CD8-positive, alpha-beta memory T cell (primary cell): ENCODE data around the gene WNT11. TPM values are rescaled to one million over a fixed set of nuclear protein-coding genes. Genes with fewer than 3 reads are reported as not detected.

ENCODE experiments used
- CTCF ChIA-PET: fragments of 350-600 bp; sonication (Branson Sonifier 250); formaldehyde crosslinking; loops from one replicate; lab custom pipeline; 2021; ENCODE audit warnings: antibody characterized with exemption; lab: Charles Lee
- POLR2A ChIA-PET: fragments of 350-600 bp; sonication (Branson Sonifier 250); formaldehyde crosslinking; loops from one replicate; lab custom pipeline; 2021; ENCODE audit warnings: antibody characterized with exemption; lab: Charles Lee
- DNase-seq, 5 donors: peaks; one replicate each; pipeline versions ENCODE4 v3.0.0 to v3.0.0-alpha.2; 2020 to 2022; ENCODE audit warnings: mixed read lengths in 1 of 5
- H3K27ac ChIP-seq: one replicate; pipeline ENCODE4 v1.7.0; 2013; ENCODE audit warnings: low read depth, mild to moderate bottlenecking, low read length, moderate library complexity
- H3K27me3 ChIP-seq: 2 replicates; pipeline ENCODE4 v1.7.0; 2013; ENCODE audit warnings: low read length, mild to moderate bottlenecking; ENCODE audit not compliant: insufficient read depth, poor library complexity, severe bottlenecking
- H3K36me3 ChIP-seq: 2 replicates; pipeline ENCODE4 v1.7.0; 2013; ENCODE audit warnings: mild to moderate bottlenecking, low read length, moderate library complexity; ENCODE audit not compliant: insufficient read depth
- H3K4me1 ChIP-seq: 2 replicates; pipeline ENCODE4 v1.7.0; 2013; ENCODE audit warnings: mild to moderate bottlenecking, low read length, moderate library complexity; ENCODE audit not compliant: insufficient read depth
- H3K4me3 ChIP-seq: 2 replicates; pipeline ENCODE4 v1.7.0; 2013; ENCODE audit warnings: mild to moderate bottlenecking, low read length
- H3K9me3 ChIP-seq: 2 replicates; pipeline ENCODE4 v1.7.0; 2013; ENCODE audit warnings: mild to moderate bottlenecking, low read length
- H3K27ac Mint-ChIP-seq, 8 donors: one replicate each; pipeline ENCODE4 v1.8.0; 2020 to 2021; ENCODE audit warnings: mixed read lengths in 8 of 8, mild to moderate bottlenecking in 6 of 8, inconsistent platforms in 3 of 8, moderate library complexity in 3 of 8
- H3K27me3 Mint-ChIP-seq, 2 donors: one replicate each; pipeline ENCODE4 v1.8.0; 2020 to 2021; ENCODE audit warnings: mixed read lengths in 2 of 2, mild to moderate bottlenecking in 1 of 2, moderate library complexity in 1 of 2
- H3K36me3 Mint-ChIP-seq, 3 donors: one replicate each; pipeline ENCODE4 v1.8.0; 2020 to 2021; ENCODE audit warnings: mixed read lengths in 3 of 3, inconsistent platforms in 1 of 3, mild to moderate bottlenecking in 1 of 3
- H3K4me1 Mint-ChIP-seq, 3 donors: one replicate each; pipeline ENCODE4 v1.8.0; 2020 to 2021; ENCODE audit warnings: mixed read lengths in 3 of 3, inconsistent platforms in 1 of 3, mild to moderate bottlenecking in 1 of 3
- H3K4me3 Mint-ChIP-seq, 7 donors: one replicate each; pipeline ENCODE4 v1.8.0; 2020 to 2021; ENCODE audit warnings: mixed read lengths in 7 of 7, mild to moderate bottlenecking in 6 of 7, moderate library complexity in 4 of 7, inconsistent platforms in 2 of 7
- H3K9me3 Mint-ChIP-seq, 5 donors: one replicate each; pipeline ENCODE4 v1.8.0; 2020 to 2022; ENCODE audit warnings: mixed read lengths in 5 of 5, mild to moderate bottlenecking in 3 of 5, moderate library complexity in 2 of 5, inconsistent platforms in 1 of 5
- polyA plus RNA-seq: library from polyadenylated mRNA; unstranded; fragments of 300-500 nt; fragmentation: Illumina TruSeq; gene quantifications from one replicate; pipeline ENCODE4 v1.2.3, GENCODE V29; 2021
- total RNA-seq, 2 experiments: library from RNA; stranded (reverse); gene quantifications; one replicate each; pipeline ENCODE4 v1.2.3, GENCODE V29; 2021

The WNT11 gene
- total and polyA plus RNA-seq, 3 experiments from 2014 or later: 0.28 to 1.2 TPM; not detected in 1

- no peaks in the 10 kb centered on the region for H3K9me3 ChIP-seq
- H3K4me3 Mint-ChIP-seq: peak overlapping the region; percentile 59 to 87 (median 75)
- DNase-seq: peak in 4 of 5 donors; percentile 20 to 73 (median 66)
- ChIA-PET CTCF (interaction anchor here (12.6 kb wide), 1 partner anchor 23 kb away, joined by 162 read pairs; no protein-coding TSS in a partner anchor), POLR2A (interaction anchor here (0.7 kb wide), 1 partner anchor 669 kb away, joined by 3 read pairs; no protein-coding TSS in a partner anchor)
- peaks cover 0 to 14% (median 0%) of the 10 kb centered on the region in 3 donors for H3K36me3 Mint-ChIP-seq
- peaks cover 9 to 11% of the 10 kb centered on the region in 2 donors for H3K27me3 Mint-ChIP-seq
- no peaks in the 10 kb centered on the region for H3K27me3 ChIP-seq
- no peak overlapping the region for H3K27ac ChIP-seq
- peaks cover 0 to 8% (median 6%) of the 10 kb centered on the region in 5 donors for H3K9me3 Mint-ChIP-seq
- H3K4me3 ChIP-seq: peak overlapping the region; percentile 23
- peaks cover 49% of the 10 kb centered on the region for H3K4me1 ChIP-seq
- peak overlapping the region; percentile 21 to 92 (median 78) for H3K27ac Mint-ChIP-seq
- H3K4me1 Mint-ChIP-seq: peaks cover 38 to 62% (median 51%) of the 10 kb centered on the region in 3 donors
- no peaks in the 10 kb centered on the region for H3K36me3 ChIP-seq
These were observed 25.8 kb upstream of the WNT11 start for GRCh38 chr11:76232026-76232665.

DNA sequence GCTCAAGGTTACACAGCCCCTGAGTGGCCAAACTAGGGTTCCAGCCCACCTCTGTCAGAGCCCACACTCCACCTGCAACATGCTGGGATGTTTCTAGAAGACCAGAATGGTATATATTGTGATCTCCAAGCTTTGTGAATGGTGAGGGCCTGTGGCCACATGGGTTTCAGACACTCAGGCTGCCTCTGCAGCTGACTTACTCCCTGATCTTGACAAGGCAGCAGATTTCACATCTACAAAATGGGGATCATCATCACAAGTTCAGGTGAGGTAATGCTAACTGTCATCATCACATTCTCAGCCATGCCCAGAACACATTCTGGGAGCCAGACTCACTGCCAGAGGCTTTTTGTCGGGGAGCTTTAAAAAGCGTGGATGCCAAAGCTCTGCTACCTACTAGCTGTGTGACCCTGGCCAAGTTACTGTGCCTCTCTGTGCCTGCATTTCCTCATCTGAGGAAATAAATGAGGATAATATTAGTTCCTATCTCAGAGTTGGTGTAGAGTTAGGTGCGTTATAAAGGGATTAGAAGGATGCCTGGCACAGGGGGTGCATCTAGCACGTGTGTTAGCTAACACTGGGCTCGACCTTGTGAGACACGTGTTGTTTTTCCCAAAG, 24.9 kb upstream of the WNT11 start:
- Mint-ChIP-seq H3K27ac (peak overlapping the region in 1 of 8 donors; percentile 79), H3K36me3 (peaks cover 0 to 14% (median 0%) of the 10 kb centered on the region in 3 donors), H3K4me3 (peak overlapping the region in 1 of 7 donors; percentile 9), H3K4me1 (peaks cover 34 to 58% (median 42%) of the 10 kb centered on the region in 3 donors), H3K9me3 (peaks cover 0 to 8% (median 6%) of the 10 kb centered on the region in 5 donors), H3K27me3 (peaks cover 9 to 11% of the 10 kb centered on the region in 2 donors)
- DNase-seq: no peak
- Histone ChIP-seq H3K27me3 (no peaks in the 10 kb centered on the region), H3K4me3 (peak overlapping the region; percentile 23), H3K9me3 (no peaks in the 10 kb centered on the region), H3K36me3 (no peaks in the 10 kb centered on the region), H3K4me1 (peaks cover 40% of the 10 kb centered on the region), H3K27ac (no peak overlapping the region)
- ChIA-PET POLR2A (interaction anchor here (0.7 kb wide), 1 partner anchor 668 kb away, joined by 3 read pairs; no protein-coding TSS in a partner anchor), CTCF (interaction anchor here (12.6 kb wide), 1 partner anchor 22 kb away, joined by 162 read pairs; no protein-coding TSS in a partner anchor)

DNA sequence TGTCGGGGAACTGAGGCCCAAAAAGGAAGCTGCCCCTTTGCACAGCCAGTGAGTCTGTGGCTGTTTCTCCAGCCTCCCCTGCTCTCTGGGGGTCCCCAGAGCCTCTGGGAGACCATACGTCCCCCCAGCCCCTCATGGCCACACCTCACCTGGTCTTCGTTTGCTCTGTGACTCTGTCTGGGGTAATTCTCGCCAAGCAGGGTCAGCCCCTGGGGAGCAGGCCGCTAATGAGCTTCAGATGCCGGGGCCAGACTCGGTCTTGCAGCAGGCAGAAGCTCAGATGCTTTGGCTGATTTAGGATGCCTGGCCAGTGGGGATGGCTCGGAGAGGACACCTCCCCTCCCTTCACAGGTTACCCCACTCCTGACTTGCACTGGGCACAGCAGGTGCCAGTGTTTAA, 24.1 kb upstream of the WNT11 start:
- ChIA-PET CTCF (interaction anchor here (12.6 kb wide), 1 partner anchor 21 kb away, joined by 162 read pairs; no protein-coding TSS in a partner anchor), POLR2A (no interaction called here)
- Mint-ChIP-seq H3K27ac (no peak overlapping the region), H3K9me3 (peaks cover 0 to 3% (median 2%) of the 10 kb centered on the region in 5 donors), H3K4me1 (peaks cover 29 to 50% (median 34%) of the 10 kb centered on the region in 3 donors), H3K4me3 (no peak overlapping the region), H3K36me3 (peaks cover 0 to 7% (median 0%) of the 10 kb centered on the region in 3 donors), H3K27me3 (peaks cover 4 to 6% of the 10 kb centered on the region in 2 donors)
- H3K4me1 ChIP-seq: peaks cover 39% of the 10 kb centered on the region
- no peak overlapping the region for H3K27ac ChIP-seq
- H3K36me3 ChIP-seq: no peaks in the 10 kb centered on the region
- H3K27me3 ChIP-seq: no peaks in the 10 kb centered on the region
- no peaks in the 10 kb centered on the region for H3K9me3 ChIP-seq
- H3K4me3 ChIP-seq: no peak overlapping the region
- no peak for DNase-seq

DNA sequence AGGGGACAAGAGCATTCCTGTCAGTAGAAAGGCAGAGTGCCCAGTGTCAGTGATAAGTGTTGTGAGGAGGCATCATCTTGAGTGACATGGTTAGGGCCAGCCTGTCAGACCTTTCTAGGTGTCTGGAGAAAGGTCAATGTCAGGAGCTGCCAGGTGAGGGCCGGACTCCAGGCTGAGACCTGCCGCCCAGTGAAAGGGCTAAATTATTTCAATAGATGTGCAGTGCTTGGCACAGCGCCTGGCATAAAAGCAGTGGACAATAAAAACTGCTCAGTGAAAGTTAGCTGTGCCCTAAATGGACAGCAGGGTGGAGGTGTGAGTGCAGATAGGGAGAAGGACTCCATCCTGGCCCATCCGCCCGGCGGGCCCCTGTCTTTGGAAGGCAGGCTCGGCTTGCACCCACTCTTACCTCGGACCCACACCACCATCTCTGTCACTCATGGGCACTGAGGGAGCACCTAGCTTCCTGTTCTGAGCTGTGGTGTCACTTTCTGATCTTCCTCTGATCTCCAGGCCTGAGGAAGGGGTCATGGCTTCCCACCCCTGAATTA, 23.5 kb upstream of the WNT11 start:
- ChIA-PET POLR2A (no interaction called here), CTCF (interaction anchor here (12.6 kb wide), 1 partner anchor 21 kb away, joined by 162 read pairs; no protein-coding TSS in a partner anchor)
- H3K4me3 ChIP-seq: no peak overlapping the region
- Mint-ChIP-seq H3K4me3 (peak overlapping the region in 1 of 7 donors; percentile 69), H3K27ac (peak overlapping the region in 1 of 8 donors; percentile 45), H3K36me3 (peaks cover 0 to under 1% (median 0%) of the 10 kb centered on the region in 3 donors), H3K27me3 (peaks cover 1 to 3% of the 10 kb centered on the region in 2 donors), H3K4me1 (peaks cover 25 to 43% (median 29%) of the 10 kb centered on the region in 3 donors), H3K9me3 (no peaks in the 10 kb centered on the region)
- H3K4me1 ChIP-seq: peaks cover 38% of the 10 kb centered on the region
- H3K27me3 ChIP-seq: no peaks in the 10 kb centered on the region
- no peak overlapping the region for H3K27ac ChIP-seq
- DNase-seq: no peak
- no peaks in the 10 kb centered on the region for H3K9me3 ChIP-seq
- H3K36me3 ChIP-seq: no peaks in the 10 kb centered on the region

DNA sequence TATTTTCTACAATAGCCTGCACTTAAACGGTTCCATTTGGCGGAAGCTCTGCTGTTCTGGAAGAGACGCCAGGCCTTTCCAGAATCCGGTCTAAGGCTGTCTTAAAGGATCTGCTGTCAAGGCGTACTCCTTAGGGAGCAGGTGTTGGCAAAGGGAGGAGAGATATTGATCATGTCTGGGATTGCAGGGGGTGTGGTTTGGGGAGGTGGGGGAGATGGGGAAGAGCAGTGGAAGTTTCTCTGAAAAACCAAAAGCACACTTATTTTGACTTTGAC, 22.5 kb upstream of the WNT11 start:
- no peak for DNase-seq
- Histone ChIP-seq H3K27me3 (no peaks in the 10 kb centered on the region), H3K27ac (no peak overlapping the region), H3K4me3 (no peak overlapping the region), H3K4me1 (peaks cover 28% of the 10 kb centered on the region), H3K36me3 (no peaks in the 10 kb centered on the region), H3K9me3 (no peaks in the 10 kb centered on the region)
- peaks cover 23 to 34% (median 29%) of the 10 kb centered on the region in 3 donors for H3K4me1 Mint-ChIP-seq
- POLR2A ChIA-PET: no interaction called here
- no peaks in the 10 kb centered on the region for H3K9me3 Mint-ChIP-seq
- CTCF ChIA-PET: no interaction called here
- peaks cover 2 to 3% of the 10 kb centered on the region in 2 donors for H3K27me3 Mint-ChIP-seq
- H3K27ac Mint-ChIP-seq: no peak overlapping the region
- H3K36me3 Mint-ChIP-seq: no peaks in the 10 kb centered on the region
- no peak overlapping the region for H3K4me3 Mint-ChIP-seq

- Histone ChIP-seq H3K9me3 (no peaks in the 10 kb centered on the region), H3K27ac (no peak overlapping the region), H3K4me1 (peaks cover 24% of the 10 kb centered on the region), H3K4me3 (no peak overlapping the region), H3K36me3 (no peaks in the 10 kb centered on the region), H3K27me3 (no peaks in the 10 kb centered on the region)
- Mint-ChIP-seq H3K4me3 (no peak overlapping the region), H3K36me3 (no peaks in the 10 kb centered on the region), H3K27ac (no peak overlapping the region), H3K9me3 (no peaks in the 10 kb centered on the region), H3K4me1 (peaks cover 19 to 28% (median 24%) of the 10 kb centered on the region in 3 donors), H3K27me3 (peaks cover 2 to 3% of the 10 kb centered on the region in 2 donors)
- ChIA-PET POLR2A (no interaction called here), CTCF (no interaction called here)
- DNase-seq: no peak
These were observed 22.0 kb upstream of the WNT11 start for GRCh38 chr11:76228071-76228874.

DNA sequence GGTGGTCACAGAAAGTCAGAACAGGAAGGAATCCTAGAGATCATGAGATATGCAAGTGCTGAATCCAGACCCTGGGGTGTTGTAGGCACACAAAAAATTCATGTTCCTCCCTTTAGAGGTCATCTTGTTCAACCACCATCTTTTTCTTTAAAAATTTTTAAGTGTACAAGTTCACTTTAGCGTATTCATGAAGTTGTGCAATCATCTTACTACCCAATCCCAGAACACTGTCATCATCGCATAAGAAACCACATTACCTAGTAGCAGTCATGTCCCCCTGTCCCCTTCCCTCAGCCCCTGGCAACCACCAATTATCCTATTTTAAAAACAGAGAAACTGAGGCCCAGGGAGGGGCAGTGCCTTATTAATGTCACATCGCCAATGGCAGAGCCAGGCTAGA, 20.3 kb upstream of the WNT11 start:
- no peaks in the 10 kb centered on the region for H3K9me3 Mint-ChIP-seq
- ChIA-PET CTCF (interaction anchor here (4.6 kb wide), 1 partner anchor 19 kb away, joined by 34 read pairs; the partner anchor contains the start of gene WNT11), POLR2A (no interaction called here)
- Histone ChIP-seq H3K27ac (no peak overlapping the region), H3K27me3 (no peaks in the 10 kb centered on the region), H3K36me3 (no peaks in the 10 kb centered on the region), H3K9me3 (no peaks in the 10 kb centered on the region), H3K4me1 (peaks cover 9% of the 10 kb centered on the region), H3K4me3 (no peak overlapping the region)
- DNase-seq: no peak
- H3K27ac Mint-ChIP-seq: peak overlapping the region in 1 of 8 donors; percentile 32
- no peaks in the 10 kb centered on the region for H3K36me3 Mint-ChIP-seq
- peaks cover 4 to 8% of the 10 kb centered on the region in 2 donors for H3K27me3 Mint-ChIP-seq
- peaks cover 6 to 12% (median 8%) of the 10 kb centered on the region in 3 donors for H3K4me1 Mint-ChIP-seq
- H3K4me3 Mint-ChIP-seq: no peak overlapping the region
